HUES48 (cell line): ENCODE data around the gene EPRS1.
A peak's percentile ranks its signal among the peaks of the same experiment; 100 is the strongest.
"Not testable (repeated sequence)": the region's sequence is repeated elsewhere in the genome, so short reads cannot be mapped to it uniquely, and the experiment has no call there.

Source experiments
- H3K27ac ChIP-seq: one replicate; pipeline ENCODE4 v1.7.0; 2013; ENCODE audit warnings: low read depth, low read length, inconsistent platforms
- H3K27me3 ChIP-seq: 2 replicates; pipeline ENCODE4 v1.6.1; 2013; ENCODE audit warnings: mild to moderate bottlenecking, low read length; ENCODE audit not compliant: control insufficient read depth, insufficient read depth
- H3K36me3 ChIP-seq: 2 replicates; pipeline ENCODE4 v1.6.1; 2013; ENCODE audit warnings: low read length; ENCODE audit not compliant: control insufficient read depth, insufficient read depth
- H3K4me1 ChIP-seq: 2 replicates; pipeline ENCODE4 v1.6.1; 2013; ENCODE audit warnings: mild to moderate bottlenecking, low read length; ENCODE audit not compliant: control insufficient read depth, insufficient read depth
- H3K4me3 ChIP-seq: 2 replicates; pipeline ENCODE4 v1.5.1; 2013; ENCODE audit warnings: mild to moderate bottlenecking, low read depth, low read length
- H3K9ac ChIP-seq: 2 replicates; pipeline ENCODE4 v1.6.1; 2013; ENCODE audit warnings: mild to moderate bottlenecking, low read depth, low read length, moderate library complexity
- H3K9me3 ChIP-seq: 2 replicates; pipeline ENCODE4 v1.6.1; 2013; ENCODE audit warnings: low read length; ENCODE audit not compliant: control insufficient read depth, insufficient read depth

Gene EPRS1

GRCh38 chr1:220046052-220046930 lies at the start of gene EPRS1:
Gene EPRS1, minus strand, starts transcription at chr1:220046505. Its CDS starts 117 bp downstream, at chr1:220046388.
- Histone ChIP-seq H3K4me1 (no peaks in the 10 kb centered on the region), H3K4me3 (peak within 1 kb of the TSS; percentile 93), H3K27ac (peak within 1 kb of the TSS; percentile 83), H3K9ac (peak within 1 kb of the TSS; percentile 80), H3K9me3 (no peaks in the 10 kb centered on the region), H3K27me3 (no peaks in the 10 kb centered on the region), H3K36me3 (peaks cover 6% of the 10 kb centered on the region; the same call in 1 of the 2 replicates)

- Histone ChIP-seq H3K4me3 (peak within 1 kb of the TSS; percentile 98), H3K4me1 (0 out of 2 replicates have a peak, but pooled peaks cover 3% of the 10 kb centered on the region), H3K36me3 (peaks cover 32% of the 10 kb centered on the region), H3K9ac (peak within 1 kb of the TSS; percentile 78), H3K27ac (peak within 1 kb of the TSS; percentile 88), H3K27me3 (no peaks in the 10 kb centered on the region), H3K9me3 (no peaks in the 10 kb centered on the region)
These were observed 48.0 kb upstream of the EPRS1 start, which contains the start of gene IARS2 for GRCh38 chr1:220094016-220094911. Gene IARS2, plus strand, starts transcription at chr1:220094132. Its CDS starts 85 bp downstream, at chr1:220094217.

DNA sequence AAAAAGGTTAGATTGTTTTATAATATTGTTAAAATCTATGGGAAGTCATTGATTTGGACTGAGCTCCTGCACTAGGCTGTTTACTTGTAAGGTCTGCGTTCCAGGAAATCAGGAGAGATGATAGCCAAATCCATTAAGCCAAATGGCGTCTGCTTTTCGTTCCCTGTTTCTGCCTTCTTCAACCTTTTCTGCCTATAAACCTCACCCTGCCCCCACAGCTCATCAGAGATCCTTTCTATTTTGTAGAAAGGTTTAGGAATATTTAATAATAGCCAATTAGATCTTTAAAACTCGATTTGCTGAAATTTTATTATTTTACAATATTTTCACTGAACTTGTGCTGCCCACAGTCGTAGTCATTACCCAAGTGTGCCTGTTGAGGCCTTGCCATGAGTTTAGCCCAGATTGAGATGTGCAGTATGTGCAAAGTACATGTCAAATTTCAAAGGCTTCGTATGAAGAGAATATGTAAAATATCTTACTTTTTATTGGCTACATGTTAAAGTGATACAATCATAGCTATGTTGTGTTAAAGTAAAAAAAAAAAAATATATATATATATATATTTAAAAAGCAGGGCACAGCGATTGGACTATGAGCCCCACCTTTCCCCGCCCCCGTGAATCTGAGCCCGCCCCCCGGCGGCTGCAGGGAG lies 47.2 kb upstream of the EPRS1 start:
- Histone ChIP-seq H3K4me1 (0 out of 2 replicates have a peak, but pooled peaks cover 3% of the 10 kb centered on the region), H3K36me3 (peaks cover 26% of the 10 kb centered on the region), H3K4me3 (no peak overlapping the region), H3K9ac (no peak overlapping the region), H3K27me3 (no peaks in the 10 kb centered on the region), H3K9me3 (no peaks in the 10 kb centered on the region), H3K27ac (no peak overlapping the region)

GRCh38 chr1:220092694-220093093 lies 46.4 kb upstream of the EPRS1 start:
- Histone ChIP-seq H3K9ac (no peak overlapping the region), H3K9me3 (no peaks in the 10 kb centered on the region), H3K27me3 (no peaks in the 10 kb centered on the region), H3K4me3 (no peak overlapping the region), H3K36me3 (peaks cover 19% of the 10 kb centered on the region), H3K4me1 (0 out of 2 replicates have a peak, but pooled peaks cover 3% of the 10 kb centered on the region), H3K27ac (no peak overlapping the region)

DNA sequence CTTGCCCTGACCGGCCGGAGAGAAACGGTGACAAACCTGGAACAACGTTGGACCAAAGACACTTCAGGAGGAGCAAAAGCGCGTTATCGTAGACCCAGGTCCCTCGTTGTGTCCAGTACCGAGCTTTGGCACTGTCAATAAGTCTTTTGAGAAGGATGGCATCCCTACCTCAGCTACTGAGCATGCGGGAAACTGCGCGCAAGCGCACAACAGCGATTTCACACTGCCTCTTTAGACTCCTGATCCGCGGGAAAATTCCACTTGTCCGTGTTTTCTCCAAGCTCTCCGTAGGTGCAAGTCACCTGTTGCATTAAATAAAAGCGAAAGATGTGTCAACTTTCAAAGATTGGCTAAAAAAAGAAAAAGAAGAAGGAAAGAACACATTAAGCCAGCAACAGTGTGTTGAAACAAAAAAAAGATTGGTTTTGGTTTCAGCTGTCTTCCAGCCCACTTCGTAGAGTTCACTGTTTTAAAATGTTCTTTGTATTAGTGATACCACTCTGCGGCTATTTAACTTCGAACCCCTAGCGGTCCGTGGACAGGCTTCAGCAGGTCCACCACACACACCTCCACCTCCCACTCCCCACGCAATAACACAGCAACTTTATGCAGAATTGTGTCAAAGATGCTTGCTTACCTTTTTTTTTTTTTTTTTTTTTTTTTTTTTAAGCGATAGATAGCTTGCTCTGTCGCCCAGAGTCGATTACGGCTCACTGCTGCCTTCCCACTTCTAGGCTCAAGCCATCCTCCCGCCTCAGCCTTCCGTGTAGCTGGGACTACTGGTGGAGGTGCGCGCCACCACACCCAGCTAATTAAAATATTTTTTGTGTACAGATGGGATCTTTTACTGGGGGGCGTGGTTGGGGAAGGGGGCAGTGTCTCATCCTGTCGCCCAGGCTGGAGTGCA lies 43.6 kb upstream of the EPRS1 start, which contains the start of gene BPNT1:
BPNT1 (minus strand) TSS at position 139 of the 907 bp plus-strand sequence. CDS start 9,942 bp downstream, outside the sequence.
- Histone ChIP-seq H3K4me3 (peak within 1 kb of the TSS; percentile 91), H3K27ac (no peak within 1 kb of the TSS), H3K4me1 (0 out of 2 replicates have a peak, but pooled peaks cover 1% of the 10 kb centered on the region), H3K9ac (peak within 1 kb of the TSS; percentile 42), H3K27me3 (no peaks in the 10 kb centered on the region), H3K36me3 (no peaks in the 10 kb centered on the region), H3K9me3 (no peaks in the 10 kb centered on the region)

GRCh38 chr1:220086261-220086686 lies 40.0 kb upstream of the EPRS1 start:
- H3K36me3 ChIP-seq, H3K9me3 ChIP-seq, H3K27me3 ChIP-seq, H3K27ac ChIP-seq, H3K4me3 ChIP-seq, H3K9ac ChIP-seq, H3K4me1 ChIP-seq: not testable (repeated sequence)

- Histone ChIP-seq H3K36me3 (no peaks in the 10 kb centered on the region), H3K4me3 (no peak overlapping the region), H3K27ac (no peak overlapping the region), H3K9me3 (no peaks in the 10 kb centered on the region), H3K27me3 (no peaks in the 10 kb centered on the region), H3K4me1 (no peaks in the 10 kb centered on the region), H3K9ac (no peak overlapping the region)
These were observed 38.2 kb upstream of the EPRS1 start for GRCh38 chr1:220084460-220084859.

- Histone ChIP-seq H3K36me3 (peaks cover 7% of the 10 kb centered on the region), H3K27ac (no peak overlapping the region), H3K9ac (no peak overlapping the region), H3K9me3 (no peaks in the 10 kb centered on the region), H3K27me3 (no peaks in the 10 kb centered on the region), H3K4me1 (no peaks in the 10 kb centered on the region), H3K4me3 (no peak overlapping the region)
These were observed 31.6 kb upstream of the EPRS1 start for GRCh38 chr1:220077887-220078286.

GRCh38 chr1:220076861-220077762 lies 30.8 kb upstream of the EPRS1 start:
- Histone ChIP-seq H3K9me3 (no peaks in the 10 kb centered on the region), H3K27ac (no peak overlapping the region), H3K9ac (no peak overlapping the region), H3K4me1 (no peaks in the 10 kb centered on the region), H3K36me3 (peaks cover 14% of the 10 kb centered on the region), H3K4me3 (no peak overlapping the region), H3K27me3 (no peaks in the 10 kb centered on the region)
